Activated naive CD8-positive, alpha-beta T cell treated with anti-CD3 and anti-CD28 coated beads, Interleukin-2, amount 10 ng/mL, durations not matched to agents 7 days and 5 days (primary cell): Measurements from ENCODE around the gene NPSR1. TPM values are rescaled to one million over a fixed set of nuclear protein-coding genes. Genes with fewer than 3 reads are reported as not detected.
A peak's percentile ranks its signal among the peaks of the same experiment; 100 is the strongest.
"Not testable (repeated sequence)": the region's sequence is repeated elsewhere in the genome, so short reads cannot be mapped to it uniquely, and the experiment has no call there.

ENCODE experiments used
- ATAC-seq: fragments of 150-1000 bp; cut with Tn5 transposase; one replicate; pipeline ENCODE4 v1.10.0; 2021; ENCODE audit warnings: low read depth, moderate library complexity
- POLR2A ChIA-PET: fragments of 350-600 bp; sonication (Branson Sonifier 250); formaldehyde crosslinking; loops from one replicate; lab custom pipeline; 2021; ENCODE audit warnings: antibody characterized with exemption; lab: Charles Lee
- DNase-seq: peaks from one replicate; pipeline ENCODE4 v3.0.0; 2021
- H3K27ac Mint-ChIP-seq: one replicate; pipeline ENCODE4 v1.8.0; 2022; ENCODE audit warnings: mild to moderate bottlenecking, mixed read lengths
- H3K27me3 Mint-ChIP-seq: one replicate; pipeline ENCODE4 v1.8.0; 2022; ENCODE audit warnings: mild to moderate bottlenecking, moderate library complexity, mixed read lengths
- H3K36me3 Mint-ChIP-seq: one replicate; pipeline ENCODE4 v1.8.0; 2021; ENCODE audit warnings: mild to moderate bottlenecking, mixed read lengths
- H3K4me1 Mint-ChIP-seq: one replicate; pipeline ENCODE4 v1.8.0; 2021; ENCODE audit warnings: mixed read lengths
- H3K4me3 Mint-ChIP-seq: one replicate; pipeline ENCODE4 v1.8.0; 2022; ENCODE audit warnings: mild to moderate bottlenecking, moderate library complexity, mixed read lengths
- H3K9me3 Mint-ChIP-seq: one replicate; pipeline ENCODE4 v1.8.0; 2021; ENCODE audit warnings: mixed read lengths
- total RNA-seq, 2 experiments: library from RNA; stranded (reverse); gene quantifications; one replicate each; pipeline ENCODE4 v1.2.3, GENCODE V29; 2021

NPSR1 gene
- total RNA-seq, 2 experiments from 2014 or later = not detected

DNA sequence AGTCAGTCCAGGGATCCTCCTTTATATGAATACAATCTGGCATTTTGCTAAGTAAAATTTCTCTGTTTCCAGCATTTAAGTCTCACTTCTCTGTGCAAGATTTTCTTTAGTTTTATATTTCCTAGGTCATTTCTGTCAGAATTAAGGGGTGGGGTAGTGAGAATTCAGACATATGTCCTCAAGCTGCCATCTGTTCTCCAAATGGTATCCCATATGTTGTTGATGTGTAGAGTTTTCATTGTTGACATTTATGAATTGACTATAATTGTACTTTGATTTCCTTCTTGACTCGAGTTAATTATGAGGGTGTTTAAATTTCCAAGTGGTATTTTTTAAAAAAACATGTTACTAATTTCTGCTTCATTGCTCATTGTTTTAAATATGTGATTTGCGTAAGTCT lies 148.8 kb downstream of the NPSR1 start:
- POLR2A ChIA-PET = no interaction called here
- no peaks in the 10 kb centered on the region for H3K4me1 Mint-ChIP-seq
- no peaks in the 10 kb centered on the region for H3K9me3 Mint-ChIP-seq
- H3K27me3 Mint-ChIP-seq = peaks cover 2% of the 10 kb centered on the region
- no peak overlapping the region for H3K27ac Mint-ChIP-seq
- no peak for ATAC-seq
- H3K36me3 Mint-ChIP-seq = no peaks in the 10 kb centered on the region
- DNase-seq = no peak
- H3K4me3 Mint-ChIP-seq = no peak overlapping the region

DNA sequence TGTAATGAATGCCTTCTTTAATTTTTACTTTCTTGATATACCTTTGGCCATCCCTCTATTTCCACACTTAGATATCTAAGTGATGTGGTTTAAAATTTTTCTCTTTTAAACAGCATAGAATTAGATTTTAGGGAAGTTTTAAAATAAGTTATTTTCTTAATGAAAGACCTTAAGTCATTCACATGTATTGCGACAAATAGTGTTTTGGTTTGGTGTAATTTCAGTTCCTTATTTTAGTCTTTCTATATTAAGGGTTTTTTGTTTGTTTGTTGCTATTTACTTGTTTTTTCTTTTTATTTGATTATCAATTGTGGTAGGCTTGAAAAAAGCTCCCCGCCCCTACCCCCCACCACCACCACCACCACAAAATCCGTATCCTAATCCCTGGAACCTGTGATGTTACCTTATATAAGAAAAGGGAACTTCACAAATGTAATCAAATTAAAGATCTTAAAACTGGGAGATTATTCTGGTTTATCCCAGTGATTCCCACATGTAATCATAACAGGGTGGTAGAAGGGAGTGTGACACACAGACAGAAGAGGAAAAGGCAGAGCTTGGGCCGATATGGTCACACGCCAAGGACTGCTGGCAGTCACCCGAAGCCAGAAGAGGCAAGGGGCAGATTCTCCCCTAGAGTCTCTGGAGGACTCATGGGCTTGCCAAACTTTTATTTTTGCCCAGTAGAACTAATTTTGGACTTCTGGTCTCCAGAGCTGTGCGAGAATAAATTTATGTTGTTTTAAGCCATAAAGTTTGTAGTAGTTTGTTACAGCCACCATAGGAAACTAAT lies 149.7 kb downstream of the NPSR1 start:
- DNase-seq (no peak), ATAC-seq (no peak)
- Mint-ChIP-seq H3K9me3 (no peaks in the 10 kb centered on the region), H3K27me3 (peaks cover 2% of the 10 kb centered on the region), H3K27ac (no peak overlapping the region), H3K4me1 (no peaks in the 10 kb centered on the region), H3K4me3 (no peak overlapping the region), H3K36me3 (no peaks in the 10 kb centered on the region)
- POLR2A ChIA-PET = no interaction called here

DNA sequence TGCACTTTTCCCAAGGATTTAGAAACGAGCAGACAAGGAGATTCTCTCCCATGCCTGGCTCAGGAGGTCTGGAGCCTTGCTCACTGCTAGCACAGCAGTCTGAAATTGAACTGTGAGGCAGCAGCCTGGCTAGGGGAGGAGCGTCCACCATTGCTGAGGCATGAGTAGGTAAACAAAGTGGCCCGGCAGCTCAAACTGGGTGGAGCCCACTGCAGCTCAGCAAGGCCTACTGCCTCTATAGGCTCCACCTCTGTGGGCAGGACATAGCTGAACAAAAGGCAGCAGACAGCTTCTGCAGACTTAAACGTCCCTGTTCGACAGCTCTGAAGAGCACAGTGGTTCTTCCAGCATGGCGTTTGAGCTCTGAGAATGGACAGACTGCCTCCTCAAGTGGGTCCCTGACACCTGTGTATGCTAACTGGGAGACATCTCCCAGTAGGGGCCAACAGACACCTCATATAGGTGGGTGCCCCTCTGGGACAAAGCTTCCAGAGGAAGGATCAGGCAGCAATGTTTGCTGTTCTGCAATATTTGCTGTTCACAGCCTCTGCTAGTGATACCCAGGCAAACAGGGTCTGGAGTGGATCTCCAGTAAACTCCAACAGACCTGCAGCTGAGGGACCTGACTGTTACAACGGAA lies 156.3 kb downstream of the NPSR1 start:
- H3K9me3 Mint-ChIP-seq, H3K36me3 Mint-ChIP-seq, DNase-seq, H3K4me3 Mint-ChIP-seq, H3K4me1 Mint-ChIP-seq, H3K27me3 Mint-ChIP-seq, ATAC-seq, POLR2A ChIA-PET, H3K27ac Mint-ChIP-seq: not testable (repeated sequence)

DNA sequence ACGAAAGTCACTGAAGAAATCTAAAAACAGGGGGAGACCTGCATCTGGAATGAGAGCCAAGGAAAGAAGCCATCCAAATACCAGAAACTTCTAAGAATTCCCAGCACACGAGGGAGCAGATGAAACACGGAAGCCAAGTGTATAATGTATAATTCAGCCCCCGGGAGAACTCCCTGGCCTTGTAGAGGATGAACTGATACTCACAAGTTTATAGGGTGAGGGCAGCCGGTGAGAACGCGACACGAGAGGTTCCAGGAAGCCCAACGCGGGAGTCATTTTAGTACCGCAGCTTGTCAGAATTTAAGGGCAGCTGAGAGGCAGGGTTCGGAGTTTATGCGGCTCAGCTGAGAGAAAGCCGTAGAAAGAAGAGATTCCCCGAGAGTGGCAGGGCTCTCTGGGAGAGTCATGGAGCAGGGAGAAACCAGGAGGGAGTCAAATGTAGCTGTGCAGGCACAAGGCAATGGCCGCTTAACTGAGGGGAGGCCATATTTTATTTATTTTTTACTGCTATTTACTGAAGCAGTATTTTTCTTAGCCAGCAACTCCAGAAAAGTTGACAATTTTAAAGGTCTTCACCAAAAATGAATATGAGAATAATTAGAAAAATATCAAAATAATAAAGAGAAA lies 164.0 kb downstream of the NPSR1 start:
- H3K9me3 Mint-ChIP-seq = peaks cover 2% of the 10 kb centered on the region
- DNase-seq = no peak
- no peak overlapping the region for H3K4me3 Mint-ChIP-seq
- no peak for ATAC-seq
- no peak overlapping the region for H3K27ac Mint-ChIP-seq
- H3K27me3 Mint-ChIP-seq = peaks cover 6% of the 10 kb centered on the region
- POLR2A ChIA-PET = no interaction called here
- H3K36me3 Mint-ChIP-seq = no peaks in the 10 kb centered on the region
- no peaks in the 10 kb centered on the region for H3K4me1 Mint-ChIP-seq

DNA sequence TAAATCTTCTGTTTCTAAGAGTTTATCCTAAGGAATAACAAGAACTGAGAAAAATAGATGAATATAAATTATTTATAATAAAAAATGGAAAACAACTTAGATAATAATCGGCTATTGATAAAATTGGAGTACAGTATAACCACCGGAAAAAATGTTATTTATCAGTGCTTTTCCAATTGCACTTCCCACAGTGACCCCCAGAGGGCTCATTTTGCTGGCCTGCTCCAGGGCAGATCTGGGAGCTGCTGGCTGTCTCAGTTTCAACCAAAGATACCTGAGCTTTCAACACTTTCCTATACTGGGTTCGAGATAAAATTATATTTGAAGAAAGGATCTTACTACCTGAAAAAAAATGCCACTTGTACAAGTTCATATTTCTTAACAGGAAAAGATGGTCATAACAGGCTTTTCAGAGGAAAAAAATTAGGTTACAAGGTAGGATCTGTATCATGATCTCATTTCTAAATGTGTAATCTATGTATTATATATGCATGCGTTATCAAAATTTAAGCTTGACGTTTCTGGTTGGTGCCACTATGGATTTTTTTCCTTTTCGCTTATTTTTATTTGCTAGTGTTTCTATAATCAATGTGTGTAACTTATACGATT lies 165.7 kb downstream of the NPSR1 start:
- Mint-ChIP-seq H3K9me3 (no peaks in the 10 kb centered on the region), H3K4me1 (no peaks in the 10 kb centered on the region), H3K36me3 (no peaks in the 10 kb centered on the region), H3K27ac (no peak overlapping the region), H3K27me3 (no peaks in the 10 kb centered on the region), H3K4me3 (no peak overlapping the region)
- peak; percentile 38 for DNase-seq
- ATAC-seq = no peak
- POLR2A ChIA-PET = interaction anchor here (1.2 kb wide), 1 partner anchor 212 kb away, joined by 3 read pairs; no protein-coding TSS in a partner anchor

DNA sequence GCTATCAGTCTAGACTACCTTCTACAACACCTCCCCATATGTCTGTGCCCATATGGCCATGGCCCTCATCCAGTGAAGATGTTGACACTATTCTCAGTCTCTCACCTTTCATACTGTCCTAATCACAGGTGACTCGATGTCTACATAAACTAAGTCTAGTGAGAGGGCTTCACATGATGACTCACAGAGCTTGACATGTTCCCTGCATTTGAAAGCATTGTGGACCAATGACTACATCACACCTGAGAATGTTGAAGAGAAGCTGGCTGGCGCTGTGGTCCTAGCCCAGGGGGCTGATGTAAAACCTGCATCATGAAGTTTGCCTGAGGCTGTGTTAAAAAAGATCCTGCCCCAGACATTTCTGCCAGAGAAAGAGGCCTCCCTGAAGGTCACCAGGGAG lies 167.2 kb downstream of the NPSR1 start:
- Mint-ChIP-seq H3K27ac (no peak overlapping the region), H3K9me3 (no peaks in the 10 kb centered on the region), H3K36me3 (no peaks in the 10 kb centered on the region), H3K27me3 (no peaks in the 10 kb centered on the region), H3K4me1 (no peaks in the 10 kb centered on the region), H3K4me3 (no peak overlapping the region)
- POLR2A ChIA-PET = no interaction called here
- no peak for ATAC-seq
- DNase-seq = no peak

DNA sequence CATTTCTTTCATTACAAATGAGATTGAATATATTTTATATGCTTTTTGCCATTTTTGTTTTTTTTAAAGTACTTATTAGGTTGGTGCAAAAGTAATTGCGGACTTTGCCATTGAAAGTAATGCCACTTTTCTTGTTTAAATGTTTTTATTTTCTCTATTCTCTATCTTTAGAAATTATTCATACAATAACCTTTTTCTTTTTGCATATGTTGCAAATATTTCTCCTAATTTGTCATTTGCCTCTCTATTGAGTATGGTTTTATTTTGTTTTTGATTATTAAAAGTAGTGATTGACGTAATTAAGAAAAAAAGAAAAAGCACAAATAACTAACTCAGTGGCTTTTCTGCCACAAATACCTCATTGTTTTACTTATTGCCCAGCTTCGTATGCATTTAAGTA lies 172.4 kb downstream of the NPSR1 start:
- no peaks in the 10 kb centered on the region for H3K36me3 Mint-ChIP-seq
- no peaks in the 10 kb centered on the region for H3K4me1 Mint-ChIP-seq
- H3K4me3 Mint-ChIP-seq = no peak overlapping the region
- H3K27me3 Mint-ChIP-seq = no peaks in the 10 kb centered on the region
- no peak for DNase-seq
- ATAC-seq = no peak
- no peaks in the 10 kb centered on the region for H3K9me3 Mint-ChIP-seq
- POLR2A ChIA-PET = no interaction called here
- H3K27ac Mint-ChIP-seq = no peak overlapping the region

DNA sequence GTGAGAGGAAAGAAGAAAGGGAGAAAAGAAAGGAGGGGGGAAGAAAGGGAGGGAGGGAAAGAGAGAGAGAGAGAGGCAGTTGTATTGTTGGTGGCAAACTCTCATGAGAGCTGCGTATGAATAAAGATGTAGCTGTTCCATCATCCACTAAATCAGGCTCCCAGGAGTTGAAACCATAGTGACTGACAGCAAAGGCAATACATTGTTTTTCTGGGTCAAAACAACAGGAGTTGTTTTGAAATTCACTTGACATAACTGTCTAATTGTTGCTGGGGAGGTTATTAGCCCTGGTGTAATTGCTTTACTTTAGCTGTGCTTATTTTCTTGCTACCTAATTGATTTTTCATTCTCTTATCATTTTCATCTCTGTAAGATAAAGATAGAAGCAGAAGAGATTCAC lies 173.4 kb downstream of the NPSR1 start:
- no peaks in the 10 kb centered on the region for H3K9me3 Mint-ChIP-seq
- no peaks in the 10 kb centered on the region for H3K27me3 Mint-ChIP-seq
- H3K4me3 Mint-ChIP-seq = no peak overlapping the region
- H3K36me3 Mint-ChIP-seq = no peaks in the 10 kb centered on the region
- POLR2A ChIA-PET = no interaction called here
- DNase-seq = no peak
- no peak for ATAC-seq
- H3K27ac Mint-ChIP-seq = no peak overlapping the region
- no peaks in the 10 kb centered on the region for H3K4me1 Mint-ChIP-seq

DNA sequence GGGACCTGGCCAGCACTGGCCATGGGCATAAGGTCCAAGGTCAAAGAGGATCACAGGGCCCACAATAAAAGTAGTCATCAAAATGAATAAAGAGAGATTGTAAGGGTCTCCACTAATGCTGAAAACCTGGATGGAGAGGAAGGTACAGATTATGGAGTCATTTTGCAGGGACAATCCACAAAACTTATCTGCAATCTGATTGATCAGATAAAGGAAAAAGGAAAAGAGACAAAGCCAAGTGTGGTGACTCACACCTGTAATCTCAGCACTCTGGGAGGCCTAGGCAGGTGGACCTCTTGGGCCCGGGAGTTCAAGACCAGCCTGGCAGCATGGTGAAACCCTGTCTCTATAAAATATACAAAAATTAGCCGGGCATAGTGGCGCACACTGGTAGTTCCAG lies 174.0 kb downstream of the NPSR1 start:
- Mint-ChIP-seq H3K27me3 (no peaks in the 10 kb centered on the region), H3K27ac (no peak overlapping the region), H3K4me3 (no peak overlapping the region), H3K36me3 (no peaks in the 10 kb centered on the region), H3K9me3 (no peaks in the 10 kb centered on the region), H3K4me1 (no peaks in the 10 kb centered on the region)
- POLR2A ChIA-PET = no interaction called here
- DNase-seq = no peak
- ATAC-seq = no peak

DNA sequence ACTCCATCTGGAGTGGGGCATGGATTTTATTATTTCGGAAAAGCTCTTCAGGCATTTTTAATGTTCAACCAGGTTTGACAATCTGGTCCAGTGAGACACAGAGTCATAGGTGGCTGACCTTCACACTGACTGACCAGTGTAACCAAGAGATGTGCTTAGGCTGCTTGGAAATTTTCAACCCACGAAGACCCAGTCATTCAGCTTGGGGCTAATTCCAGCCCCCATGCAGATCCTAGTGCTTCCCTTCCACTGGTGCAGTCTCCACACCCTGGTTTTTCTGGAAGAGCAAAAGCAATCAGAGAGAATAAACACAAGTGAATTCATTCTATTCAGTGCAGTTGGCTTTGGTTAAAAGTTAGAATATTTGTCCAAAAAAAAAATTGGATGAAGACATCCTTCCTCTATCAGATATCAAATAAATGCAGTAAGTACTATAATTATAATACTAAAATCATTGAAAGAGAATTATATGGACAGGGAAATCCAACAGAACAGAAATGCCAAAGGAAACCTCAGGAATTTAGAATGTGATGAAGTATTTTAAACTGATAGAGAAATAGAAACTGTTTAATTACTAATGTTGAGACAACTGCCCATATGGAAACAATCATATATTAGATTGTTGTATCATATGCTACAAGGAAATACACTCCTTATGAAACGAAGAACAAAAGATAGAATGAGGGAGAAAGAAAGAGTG lies 178.0 kb downstream of the NPSR1 start:
- DNase-seq (no peak), ATAC-seq (no peak)
- POLR2A ChIA-PET = no interaction called here
- no peaks in the 10 kb centered on the region for H3K36me3 Mint-ChIP-seq
- H3K9me3 Mint-ChIP-seq = no peaks in the 10 kb centered on the region
- H3K27ac Mint-ChIP-seq = no peak overlapping the region
- H3K4me3 Mint-ChIP-seq = no peak overlapping the region
- H3K4me1 Mint-ChIP-seq = peaks cover 2% of the 10 kb centered on the region
- no peaks in the 10 kb centered on the region for H3K27me3 Mint-ChIP-seq

DNA sequence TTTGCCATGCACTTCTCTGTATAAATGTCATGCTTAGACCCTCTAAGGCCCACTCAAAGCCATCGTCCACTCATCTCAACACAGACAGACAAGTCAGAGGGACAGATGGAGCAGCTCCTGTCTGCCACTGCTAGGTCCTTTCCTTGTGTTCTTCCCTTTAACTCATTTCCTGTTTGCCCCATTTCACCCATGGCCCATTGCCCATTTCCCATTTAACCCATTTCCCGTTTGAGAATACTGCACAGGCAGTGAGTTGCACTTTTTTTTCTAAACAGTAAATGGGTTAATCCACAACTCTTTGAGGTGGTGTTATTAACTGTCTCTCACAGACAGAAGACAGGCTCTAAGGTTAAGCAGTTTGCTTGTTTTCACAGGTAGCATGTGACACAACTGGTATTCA lies 179.3 kb downstream of the NPSR1 start:
- Mint-ChIP-seq H3K36me3 (no peaks in the 10 kb centered on the region), H3K4me3 (no peak overlapping the region), H3K27ac (no peak overlapping the region), H3K27me3 (no peaks in the 10 kb centered on the region), H3K9me3 (no peaks in the 10 kb centered on the region), H3K4me1 (peaks cover 2% of the 10 kb centered on the region)
- POLR2A ChIA-PET = no interaction called here
- ATAC-seq (no peak), DNase-seq (no peak)

DNA sequence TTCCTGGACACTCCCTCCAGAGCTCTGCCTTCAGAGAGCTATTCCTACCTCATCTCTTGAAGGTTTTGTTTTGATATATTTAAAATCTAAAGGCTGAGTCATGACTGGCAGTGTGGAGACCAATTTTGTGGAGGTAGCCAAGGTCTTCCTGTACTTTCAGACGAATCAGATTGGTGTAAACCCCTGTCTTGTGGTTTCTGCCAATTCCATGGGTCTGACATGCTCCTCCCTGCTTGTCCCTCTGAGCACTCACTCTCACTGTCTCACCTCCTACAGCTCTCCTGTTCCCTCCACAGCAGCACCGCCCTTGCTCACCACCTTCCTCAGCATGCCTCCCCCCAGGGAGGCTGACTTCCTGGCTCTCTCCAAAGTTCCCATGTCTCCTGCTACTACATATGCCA lies 179.8 kb downstream of the NPSR1 start:
- no peak overlapping the region for H3K4me3 Mint-ChIP-seq
- H3K27me3 Mint-ChIP-seq = no peaks in the 10 kb centered on the region
- POLR2A ChIA-PET = no interaction called here
- peaks cover 2% of the 10 kb centered on the region for H3K4me1 Mint-ChIP-seq
- H3K27ac Mint-ChIP-seq = no peak overlapping the region
- H3K9me3 Mint-ChIP-seq = no peaks in the 10 kb centered on the region
- DNase-seq (no peak), ATAC-seq (no peak)
- H3K36me3 Mint-ChIP-seq = no peaks in the 10 kb centered on the region

DNA sequence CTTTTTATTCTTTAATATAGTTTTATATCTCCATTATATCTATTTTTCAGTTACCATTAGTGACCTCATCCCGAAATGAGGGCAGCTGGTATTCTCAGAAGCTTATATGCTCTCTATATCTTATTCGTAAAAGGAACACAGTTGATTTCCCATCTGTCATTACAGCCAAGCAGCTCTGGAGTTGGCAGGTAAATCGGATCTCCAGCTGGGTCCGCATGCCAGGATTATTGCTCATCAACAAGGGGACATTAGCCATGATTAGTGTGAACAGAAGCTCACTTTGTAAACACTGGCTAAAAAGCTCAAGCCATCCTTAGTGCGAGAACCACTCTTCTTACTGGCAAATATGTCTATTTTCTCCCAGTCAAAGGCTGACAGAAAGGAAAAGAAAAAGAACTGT lies 180.3 kb downstream of the NPSR1 start:
- H3K9me3 Mint-ChIP-seq = no peaks in the 10 kb centered on the region
- POLR2A ChIA-PET = no interaction called here

More for the DNA sequence above, 180.3 kb downstream of the NPSR1 start:
- DNase-seq (no peak), ATAC-seq (no peak)
- H3K27me3 Mint-ChIP-seq = no peaks in the 10 kb centered on the region
- H3K4me1 Mint-ChIP-seq = peaks cover 2% of the 10 kb centered on the region
- H3K36me3 Mint-ChIP-seq = no peaks in the 10 kb centered on the region
- no peak overlapping the region for H3K27ac Mint-ChIP-seq
- H3K4me3 Mint-ChIP-seq = no peak overlapping the region
